DOHH2 (cell line): ENCODE measurements around the gene NXPH2.

Experiments used
- CTCF ChIP-seq: fragments of 200-600 bp; sonication (generic); IDR thresholded peaks from one replicate; pipeline ENCODE4 v1.5.1; 2014; ENCODE audit warnings: antibody characterized with exemption, mild to moderate bottlenecking, low read depth, low read length; ENCODE audit not compliant: poor library complexity, severe bottlenecking
- EZH2phosphoT487 ChIP-seq: fragments of 200-600 bp; sonication (generic); IDR thresholded peaks from 2 replicates; pipeline ENCODE4 v1.6.1; 2017; ENCODE audit warnings: borderline replicate concordance, mild to moderate bottlenecking, antibody characterized with exemption, low read length, moderate library complexity, mixed read lengths

- TF ChIP-seq CTCF (no peak), EZH2phosphoT487 (no peak)
These were observed 47.5 kb downstream of the NXPH2 start for GRCh38 chr2:138732651-138733050.
